Glomerular visceral epithelial cell (primary cell): ENCODE data around the gene LSR.

ENCODE experiments used
- DNase-seq: peaks from one replicate; pipeline ENCODE4 v3.0.0-alpha.2; 2016; ENCODE audit errors: extremely low spot score

Gene LSR

DNA sequence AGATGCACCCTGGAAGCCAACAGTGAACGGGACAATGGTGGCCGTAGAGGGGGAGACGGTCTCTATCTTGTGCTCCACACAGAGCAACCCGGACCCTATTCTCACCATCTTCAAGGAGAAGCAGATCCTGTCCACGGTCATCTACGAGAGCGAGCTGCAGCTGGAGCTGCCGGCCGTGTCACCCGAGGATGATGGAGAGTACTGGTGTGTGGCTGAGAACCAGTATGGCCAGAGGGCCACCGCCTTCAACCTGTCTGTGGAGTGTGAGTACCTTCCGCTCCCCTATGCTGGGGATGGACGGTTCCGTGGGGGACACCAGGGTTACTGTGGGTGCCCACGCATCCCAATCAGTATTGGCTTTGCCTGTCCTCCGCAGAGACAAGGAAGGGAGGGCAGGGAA is 53.6 kb downstream of the LSR start:
- no peak for DNase-seq

DNA sequence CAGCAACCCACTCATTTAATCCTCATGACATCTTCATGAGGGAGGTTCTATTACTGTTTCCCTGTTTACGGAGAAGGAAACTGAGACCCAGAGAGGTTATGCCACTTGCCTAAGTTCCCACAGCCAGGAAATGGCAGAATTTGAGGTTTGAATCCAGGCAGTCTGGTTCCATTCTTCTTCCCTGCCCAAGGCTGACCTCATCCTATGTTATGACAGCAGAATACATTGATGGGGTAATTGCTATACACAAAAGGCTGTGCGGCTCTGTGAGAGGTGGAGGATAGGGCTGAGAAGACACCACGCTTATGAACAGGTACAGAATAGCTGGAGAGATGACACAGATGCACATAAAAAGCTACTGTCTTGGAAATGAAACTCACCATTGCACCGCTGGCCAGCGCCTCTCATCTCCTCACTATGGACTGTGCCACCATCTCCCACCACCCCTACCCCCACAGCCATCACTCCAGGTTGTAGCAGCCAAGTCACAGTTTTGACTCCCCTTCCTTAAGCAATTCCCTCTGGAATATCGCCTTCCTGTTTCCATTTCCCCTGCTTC is 54.6 kb downstream of the LSR start:
- DNase-seq: no peak

DNA sequence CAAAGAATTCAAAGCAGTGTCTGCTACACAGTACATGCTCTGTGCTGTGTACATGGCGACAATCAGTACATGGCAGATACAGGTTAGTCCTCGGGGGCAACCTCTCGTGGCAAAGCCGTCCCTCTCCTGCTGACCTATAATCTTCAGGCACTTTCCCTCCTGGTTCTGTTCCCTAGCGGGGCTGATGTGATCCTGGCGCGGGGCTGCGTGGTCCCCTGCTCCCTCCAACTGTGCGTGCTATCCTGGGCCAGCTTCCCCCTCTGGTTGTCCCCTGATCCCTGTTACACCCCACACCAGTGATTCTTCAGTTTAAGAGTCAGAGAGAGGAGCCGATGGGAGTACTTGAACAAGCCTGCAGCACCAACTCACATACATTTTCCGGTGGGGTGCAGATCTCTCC is 55.2 kb downstream of the LSR start:
- DNase-seq: no peak

DNA sequence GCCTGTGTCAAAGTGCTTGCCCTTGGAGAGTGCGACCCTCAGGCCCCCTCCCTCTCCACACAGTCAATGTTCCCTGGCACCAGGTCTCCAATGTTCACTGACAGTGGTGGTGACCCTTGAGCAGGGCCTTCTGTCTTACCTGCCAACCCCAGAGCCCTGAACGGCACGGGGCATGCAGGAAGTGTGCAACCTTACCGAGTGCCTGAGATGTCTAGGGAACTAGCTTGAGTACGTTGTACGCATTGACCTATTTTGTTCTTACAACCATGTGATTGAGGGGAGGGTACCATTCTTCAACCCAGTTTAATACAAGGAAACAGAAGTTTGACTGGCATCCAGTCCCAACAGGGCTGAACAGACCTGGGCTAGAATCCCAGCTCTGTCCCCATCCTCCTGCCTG is 56.4 kb downstream of the LSR start:
- DNase-seq: no peak

DNA sequence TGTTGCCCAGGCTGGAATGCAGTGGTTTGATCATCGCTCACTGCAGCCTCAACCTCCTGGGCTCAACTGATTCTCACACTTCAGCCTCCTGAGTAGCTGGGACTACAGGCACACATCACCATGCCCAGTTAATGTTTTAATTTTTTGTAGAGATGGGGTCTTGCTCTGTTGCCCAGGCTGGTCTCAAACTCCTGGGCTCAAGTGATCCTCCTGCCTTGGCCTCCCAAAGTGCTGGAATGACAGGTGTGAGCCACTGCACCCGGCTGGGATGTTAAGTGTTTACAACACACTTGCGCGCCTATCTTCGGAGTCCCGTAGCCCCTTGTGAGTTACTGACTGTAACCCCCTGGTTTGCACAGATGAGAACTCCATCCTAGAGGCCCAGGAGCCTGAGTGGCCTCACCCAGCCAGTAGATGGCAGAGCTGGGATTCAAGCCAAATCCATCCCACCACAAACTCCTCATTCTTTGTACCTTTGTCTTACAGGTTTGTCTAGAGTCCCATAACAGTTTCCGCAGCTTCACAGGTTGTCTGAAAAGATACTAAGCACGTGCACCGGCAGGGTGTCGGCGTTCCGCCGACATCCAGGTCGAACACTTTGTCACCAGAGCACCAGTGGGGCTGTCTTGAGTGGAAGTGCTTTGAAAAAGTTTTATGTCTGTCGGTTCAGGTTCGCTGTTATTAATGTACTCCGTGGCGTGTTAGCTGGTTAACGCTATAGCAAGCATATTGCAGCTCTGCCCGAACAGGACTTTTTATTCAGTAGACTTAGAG is 57.9 kb downstream of the LSR start:
- no peak for DNase-seq

DNA sequence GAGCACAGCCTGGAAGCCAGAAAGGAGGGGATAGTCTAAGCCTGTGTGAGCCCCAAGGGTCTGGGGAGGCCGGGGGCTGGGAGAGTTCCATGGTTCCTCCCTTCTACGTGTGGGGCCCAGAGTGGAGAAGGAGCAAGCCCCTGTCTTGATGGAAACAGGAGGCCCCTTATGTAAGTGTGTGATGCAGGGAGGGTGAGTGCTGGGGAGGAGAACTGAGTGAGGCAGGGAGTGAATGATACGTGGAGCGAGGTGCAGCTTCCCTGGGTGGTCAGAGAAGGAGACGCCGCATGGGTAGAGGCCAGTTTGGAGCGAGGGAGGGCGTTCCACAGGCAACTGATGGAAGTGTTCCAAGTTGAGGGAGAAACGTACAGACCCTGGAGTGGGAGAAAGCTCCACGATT is 59.1 kb downstream of the LSR start:
- no peak for DNase-seq

DNA sequence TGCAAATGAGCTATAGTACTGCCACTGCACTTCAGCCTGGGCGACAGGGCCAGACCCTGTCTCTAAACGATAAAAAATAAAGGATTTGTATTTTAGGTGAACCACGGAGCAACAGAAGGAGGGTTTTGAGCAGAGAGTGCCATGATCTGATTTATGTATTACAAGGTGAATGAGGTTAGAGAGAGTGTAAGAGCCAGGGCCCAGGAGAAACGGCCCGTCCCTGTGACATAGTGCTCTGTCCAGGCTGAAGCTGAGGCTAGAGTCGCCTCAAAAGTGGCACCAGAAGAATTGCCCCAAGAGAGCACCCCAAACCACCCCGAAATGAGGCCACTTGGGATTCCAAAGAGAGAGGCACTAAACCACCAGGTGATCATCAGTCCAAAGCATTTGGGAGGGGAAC is 60.1 kb downstream of the LSR start:
- DNase-seq: no peak

DNA sequence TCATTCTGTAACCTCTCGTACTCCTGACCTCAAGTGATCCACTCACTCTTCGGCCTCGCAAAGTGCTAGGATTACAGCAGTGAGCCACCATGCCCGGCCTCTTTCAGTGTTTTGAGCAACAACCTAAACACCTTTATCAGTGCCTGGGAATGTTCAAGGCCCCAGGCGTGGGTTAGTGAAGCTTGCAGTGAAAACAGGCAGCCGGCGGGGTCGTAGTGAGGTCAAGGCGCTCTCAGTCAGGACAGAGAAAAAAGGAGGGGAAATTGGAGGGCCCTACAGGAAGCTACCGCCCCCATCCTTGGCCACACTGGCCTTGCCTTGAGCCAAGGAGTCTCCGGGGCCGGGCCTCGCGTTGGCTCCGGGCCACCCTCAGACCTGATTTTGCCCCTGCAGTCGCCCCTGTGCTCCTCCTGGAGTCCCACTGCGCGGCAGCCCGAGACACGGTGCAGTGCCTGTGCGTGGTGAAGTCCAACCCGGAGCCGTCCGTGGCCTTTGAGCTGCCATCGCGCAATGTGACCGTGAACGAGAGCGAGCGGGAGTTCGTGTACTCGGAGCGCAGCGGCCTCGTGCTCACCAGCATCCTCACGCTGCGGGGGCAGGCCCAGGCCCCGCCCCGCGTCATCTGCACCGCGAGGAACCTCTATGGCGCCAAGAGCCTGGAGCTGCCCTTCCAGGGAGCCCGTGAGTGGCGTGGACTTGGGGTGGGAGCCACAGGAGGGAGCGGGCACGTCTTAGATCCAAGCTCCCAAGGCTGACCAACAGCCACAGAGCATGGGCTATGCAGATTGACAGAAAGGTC is 60.9 kb downstream of the LSR start:
- no peak for DNase-seq

DNA sequence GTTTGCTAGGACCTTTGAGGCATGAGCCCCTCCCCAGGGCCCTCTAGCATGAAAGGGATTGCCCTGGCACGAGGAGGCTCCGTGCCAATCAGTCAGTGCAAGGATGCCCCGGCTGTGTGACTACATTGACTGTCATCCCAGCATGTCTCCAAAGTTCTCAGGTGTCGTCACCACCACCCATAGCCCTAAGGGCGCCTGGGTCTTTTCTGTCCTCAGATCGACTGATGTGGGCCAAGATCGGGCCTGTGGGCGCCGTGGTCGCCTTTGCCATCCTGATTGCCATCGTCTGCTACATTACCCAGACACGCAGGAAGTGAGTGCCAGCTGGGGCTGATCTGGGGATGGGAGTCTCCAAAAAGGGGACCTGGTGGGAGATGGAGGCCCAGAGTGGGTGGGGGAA is 61.5 kb downstream of the LSR start:
- no peak for DNase-seq

DNA sequence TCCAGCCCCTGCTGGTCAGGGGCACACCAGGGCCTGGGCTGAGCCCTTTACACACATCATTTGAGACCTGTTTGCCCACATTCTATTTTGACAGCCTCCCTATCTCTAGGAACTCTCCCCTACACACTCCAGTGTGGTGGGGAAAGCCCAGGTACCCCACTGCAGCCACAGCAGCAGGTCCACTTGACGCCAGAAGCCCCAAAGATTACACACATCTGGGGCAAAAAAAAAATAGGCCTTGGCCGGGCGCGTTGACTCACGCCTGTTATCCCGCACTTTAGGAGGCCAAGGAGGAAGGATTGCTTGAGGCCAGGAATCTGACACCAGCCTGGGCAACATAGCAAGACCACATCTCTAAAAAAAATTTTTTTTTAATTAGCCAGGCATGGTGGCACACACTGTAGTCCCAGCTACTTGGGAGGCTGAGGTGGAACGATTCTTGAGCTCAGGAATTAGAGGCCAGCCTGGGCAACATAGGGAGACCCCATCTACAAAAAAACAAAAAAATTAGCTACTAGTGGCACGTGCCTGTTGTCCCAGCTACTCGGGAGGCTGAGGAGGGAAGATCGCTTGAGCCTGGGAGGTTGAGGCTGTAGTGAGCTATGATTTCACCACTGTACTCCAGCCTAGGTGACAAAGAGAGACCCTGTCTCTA is 62.1 kb downstream of the LSR start:
- DNase-seq: no peak

DNA sequence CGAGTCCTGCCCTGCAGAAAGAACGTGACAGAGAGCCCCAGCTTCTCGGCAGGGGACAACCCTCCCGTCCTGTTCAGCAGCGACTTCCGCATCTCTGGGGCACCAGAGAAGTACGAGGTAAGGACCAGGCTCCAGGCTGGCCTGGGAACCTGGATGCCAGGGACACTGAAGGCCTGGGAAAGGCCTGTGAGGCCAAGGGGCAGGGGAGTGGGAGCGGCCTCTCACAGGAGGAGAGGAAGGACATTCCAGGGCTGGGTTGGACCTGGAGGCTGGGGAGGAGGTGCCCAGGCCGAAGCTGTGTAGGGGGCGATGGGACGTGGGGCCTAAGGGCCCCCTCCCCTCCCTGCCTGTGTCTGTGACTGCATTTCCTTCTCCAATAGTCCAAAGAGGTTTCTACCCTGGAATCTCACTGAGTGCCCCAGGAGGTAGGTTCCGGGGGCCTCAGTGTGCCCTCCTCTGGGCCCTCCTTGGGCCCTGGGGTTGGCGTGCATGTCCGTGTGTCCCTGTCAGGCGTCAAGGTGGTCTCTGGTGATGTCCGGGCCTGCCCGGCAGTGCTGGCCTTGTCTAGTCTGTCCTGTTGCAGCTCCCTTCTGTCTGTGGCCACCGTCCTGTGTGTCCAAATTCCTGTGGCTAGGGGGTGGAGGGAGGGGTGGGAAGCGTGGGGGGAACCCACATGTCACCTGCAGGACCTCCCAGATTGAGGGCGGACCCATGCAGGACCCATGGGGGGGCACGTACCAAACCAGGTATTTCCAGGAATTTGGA is 63.3 kb downstream of the LSR start:
- peak; percentile 16 for DNase-seq

DNA sequence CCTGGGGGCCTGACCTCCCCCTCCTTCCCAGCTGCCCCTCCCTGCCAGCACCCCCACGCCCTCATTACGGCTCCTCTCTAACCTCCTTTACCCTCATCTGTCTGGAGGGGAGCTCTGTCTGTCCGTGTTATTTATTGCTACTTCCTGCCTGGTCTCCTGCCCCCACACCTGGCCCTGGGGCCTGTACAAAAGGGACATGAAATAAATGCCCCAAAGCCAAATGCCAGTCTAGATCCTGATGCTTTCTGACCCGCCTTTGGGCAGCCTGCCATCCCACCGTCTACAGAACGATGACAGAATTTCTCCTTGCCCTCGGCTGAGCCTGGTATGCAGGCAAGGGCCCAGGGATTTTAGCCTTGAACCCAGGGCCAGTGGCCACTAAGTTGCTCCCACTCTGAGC is 64.8 kb downstream of the LSR start:
- no peak for DNase-seq

DNA sequence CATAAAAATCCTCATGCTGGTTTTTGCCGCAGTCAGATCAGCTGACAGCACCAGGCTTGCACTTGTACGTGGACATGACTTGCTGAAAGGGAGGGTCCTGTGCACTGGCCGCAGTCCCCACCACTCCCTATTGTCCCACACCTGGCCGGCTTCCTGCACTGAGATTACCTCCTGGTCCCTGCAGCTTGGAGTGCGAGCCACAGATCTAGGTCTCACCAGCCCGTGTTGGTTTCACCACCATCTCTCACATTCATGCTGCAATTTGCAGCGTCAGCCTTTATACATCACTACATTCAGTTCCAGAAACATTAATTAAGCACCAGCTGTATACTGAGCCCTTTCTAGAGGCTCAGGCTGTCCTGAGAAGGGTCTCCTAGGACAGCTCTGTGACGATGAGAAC is 65.2 kb downstream of the LSR start:
- DNase-seq: no peak

DNA sequence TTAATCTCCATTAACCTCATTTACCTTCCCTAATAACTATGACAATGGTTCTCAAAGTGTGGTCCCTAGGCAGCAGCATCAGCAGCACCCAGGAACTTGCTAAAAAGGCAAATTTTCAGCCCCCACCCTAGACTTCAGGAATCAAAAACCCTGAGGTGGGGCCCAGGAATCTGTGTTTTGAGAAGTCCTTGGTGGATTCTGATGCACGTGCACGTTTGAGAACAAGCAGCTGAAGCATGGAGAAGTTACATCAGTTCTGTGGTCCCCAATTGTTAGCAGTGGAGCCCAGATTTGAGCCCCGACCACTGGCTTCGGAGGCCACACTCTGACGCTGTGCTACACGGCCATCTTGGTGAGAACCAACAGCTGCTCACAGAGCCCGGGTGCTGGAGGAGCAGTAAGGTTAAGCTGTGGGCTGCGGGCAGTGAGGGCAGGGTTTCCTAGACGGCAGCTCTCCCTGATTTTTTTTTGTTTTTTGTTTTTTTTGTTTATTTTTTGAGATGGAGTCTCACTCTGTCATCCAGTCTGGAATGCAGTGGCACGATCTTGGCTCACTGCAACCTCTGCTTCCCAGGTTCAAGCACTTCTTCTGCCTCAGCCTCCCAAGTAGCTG is 66.2 kb downstream of the LSR start:
- no peak for DNase-seq

DNA sequence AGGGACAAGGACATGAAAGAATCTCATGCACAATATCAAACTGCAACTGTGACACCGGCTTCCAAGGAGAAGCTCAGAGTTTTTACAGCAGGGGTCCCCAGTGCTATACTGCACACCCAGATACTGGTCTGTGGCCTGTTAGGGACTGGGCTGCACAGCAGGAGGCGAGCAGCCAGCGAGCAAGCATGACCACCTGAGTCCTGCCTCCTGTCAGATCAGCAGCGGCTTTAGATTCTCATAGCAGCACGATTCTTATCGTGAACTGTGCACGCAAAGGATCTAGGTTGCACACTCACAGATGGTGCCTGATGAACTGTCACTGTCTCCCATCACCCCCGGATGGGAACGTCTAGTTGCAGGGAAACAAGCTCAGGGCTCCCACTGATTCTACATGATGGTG is 67.1 kb downstream of the LSR start:
- no peak for DNase-seq

DNA sequence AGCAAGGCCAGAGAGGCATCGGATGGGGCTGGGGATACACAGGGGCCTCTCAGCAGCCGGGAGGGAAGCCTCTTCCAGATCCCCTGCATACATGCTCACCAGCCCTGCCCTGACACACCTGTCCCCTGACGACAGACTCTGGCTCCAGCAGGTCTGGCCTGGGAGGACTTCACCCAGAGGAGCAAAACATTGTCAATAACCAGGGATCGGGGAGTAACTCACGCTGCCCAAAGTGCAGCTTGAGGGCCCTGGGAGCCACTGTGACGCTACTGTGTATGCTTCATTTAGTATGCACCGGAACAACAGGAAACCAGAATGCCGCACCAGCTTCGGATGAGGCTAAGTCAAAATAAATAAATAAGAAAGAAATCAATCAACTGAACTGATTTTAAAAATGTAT is 67.8 kb downstream of the LSR start:
- no peak for DNase-seq
